Neural cell (in vitro differentiated cells): ENCODE measurements around the gene RCL1. TPM values are rescaled to one million over a fixed set of nuclear protein-coding genes. Genes with fewer than 3 reads are reported as not detected.

Experiments
- H2AFZ ChIP-seq: fragments of 200-600, 300-800 bp; sonication (generic), shearing (Covaris generic); 2 replicates; pipeline ENCODE4 v1.6.0; 2014; ENCODE audit warnings: low read depth, mild to moderate bottlenecking, antibody characterized with exemption, low read length, moderate library complexity
- H3F3A ChIP-seq: fragments of 200-600 bp; shearing (Covaris generic); 2 replicates; pipeline ENCODE4 v1.6.1; 2016; ENCODE audit warnings: mild to moderate bottlenecking, moderate library complexity, mixed read lengths, antibody characterized with exemption, low read length; ENCODE audit not compliant: insufficient read depth, poor library complexity, severe bottlenecking
- H3K27ac ChIP-seq: fragments of 200-600, 300-800 bp; sonication (generic), shearing (Covaris generic); 2 replicates; pipeline ENCODE4 v1.5.1; 2014; ENCODE audit warnings: mild to moderate bottlenecking, low read length, moderate library complexity
- H3K27me3 ChIP-seq: fragments of 300-800, 200-600 bp; sonication (generic), shearing (Covaris generic); 2 replicates; pipeline ENCODE4 v1.6.0; 2014; ENCODE audit warnings: mild to moderate bottlenecking, low read depth, low read length, moderate library complexity; ENCODE audit not compliant: insufficient read depth
- H3K36me3 ChIP-seq: fragments of 300-800, 200-600 bp; sonication (generic), shearing (Covaris generic); 2 replicates; pipeline ENCODE4 v1.5.1; 2014; ENCODE audit warnings: mild to moderate bottlenecking, antibody characterized with exemption, low read length, moderate library complexity; ENCODE audit not compliant: insufficient read depth
- H3K4me2 ChIP-seq: fragments of 300-800, 200-600 bp; sonication (generic), shearing (Covaris generic); 2 replicates; pipeline ENCODE4 v1.6.0; 2014; ENCODE audit warnings: mild to moderate bottlenecking, low read length
- H3K4me3 ChIP-seq: fragments of 300-800, 200-600 bp; sonication (generic), shearing (Covaris generic); 2 replicates; pipeline ENCODE4 v1.5.1; 2014; ENCODE audit warnings: mild to moderate bottlenecking, low read length, moderate library complexity
- H3K79me2 ChIP-seq: fragments of 200-600 bp; shearing (Covaris generic); replicated peaks from 2 replicates; pipeline ENCODE4 v1.6.0; 2014; ENCODE audit warnings: mild to moderate bottlenecking, low read length, moderate library complexity; ENCODE audit not compliant: insufficient read depth
- H3K9ac ChIP-seq: fragments of 300-800, 200-600 bp; sonication (generic), shearing (Covaris generic); 2 replicates; pipeline ENCODE4 v1.6.1; 2016; ENCODE audit warnings: mild to moderate bottlenecking, low read length, mixed read lengths
- H3K9me2 ChIP-seq: fragments of 200-600 bp; shearing (Covaris generic); 2 replicates; pipeline ENCODE4 v1.6.1; 2016; ENCODE audit warnings: mild to moderate bottlenecking, low read length, mixed read lengths; ENCODE audit not compliant: insufficient read depth
- H3K9me3 ChIP-seq: fragments of 200-600, 300-800 bp; sonication (generic), shearing (Covaris generic); 2 replicates; pipeline ENCODE4 v1.6.1; 2016; ENCODE audit warnings: mild to moderate bottlenecking, mixed run types, low read length, moderate library complexity, mixed read lengths
- H4K20me1 ChIP-seq: fragments of 200-600 bp; shearing (Covaris generic); 2 replicates; pipeline ENCODE4 v1.6.1; 2016; ENCODE audit warnings: mild to moderate bottlenecking, mixed run types; ENCODE audit not compliant: insufficient read depth
- CTCF ChIP-seq: fragments of 450-650 bp; IDR thresholded peaks from 2 replicates; pipeline ENCODE4 v1.5.1; 2014; ENCODE audit warnings: antibody characterized with exemption, mild to moderate bottlenecking, moderate library complexity; ENCODE audit not compliant: poor library complexity, severe bottlenecking
- EP300 ChIP-seq: fragments of 450-650 bp; conservative IDR thresholded peaks from 2 replicates; pipeline ENCODE4 v1.6.1; 2014; ENCODE audit warnings: antibody characterized with exemption, mild to moderate bottlenecking, moderate library complexity; ENCODE audit not compliant: poor library complexity, severe bottlenecking
- EZH2 ChIP-seq: fragments of 200-600, 300-800 bp; shearing (Covaris generic), sonication (generic); IDR thresholded peaks from 2 replicates; pipeline ENCODE4 v1.6.1; 2014; ENCODE audit warnings: antibody characterized with exemption, low read length, borderline replicate concordance, mild to moderate bottlenecking; ENCODE audit not compliant: insufficient read depth, poor library complexity, severe bottlenecking
- MXI1 ChIP-seq: fragments of 450-650 bp; conservative IDR thresholded peaks from 2 replicates; pipeline ENCODE4 v1.6.1; 2014; ENCODE audit warnings: antibody characterized with exemption, mild to moderate bottlenecking; ENCODE audit not compliant: poor library complexity, severe bottlenecking
- POLR2AphosphoS5 ChIP-seq: IDR thresholded peaks from 2 replicates; pipeline ENCODE4 v1.6.1; 2012
- RAD21 ChIP-seq: fragments of 450-650 bp; conservative IDR thresholded peaks from 2 replicates; pipeline ENCODE4 v1.6.1; 2014; ENCODE audit warnings: antibody characterized with exemption, mild to moderate bottlenecking, moderate library complexity
- REST ChIP-seq: IDR thresholded peaks from 2 replicates; pipeline ENCODE4 v1.6.1; 2012; ENCODE audit warnings: borderline replicate concordance
- SMC3 ChIP-seq: fragments of 450-650 bp; conservative IDR thresholded peaks from 2 replicates; pipeline ENCODE4 v1.6.1; 2014; ENCODE audit warnings: antibody characterized with exemption, mild to moderate bottlenecking, moderate library complexity; ENCODE audit not compliant: poor library complexity
- TAF1 ChIP-seq: IDR thresholded peaks from 2 replicates; pipeline ENCODE4 v1.6.1; 2012; ENCODE audit warnings: low read depth
- polyA plus RNA-seq: library from polyadenylated mRNA; depleted of rRNA; stranded (reverse); fragments of >200 nt; gene quantifications from 2 replicates; pipeline ENCODE4 v1.2.3, GENCODE V29; 2014

The RCL1 gene
- polyA plus RNA-seq, 1 donor from 2014 or later: 4.2 TPM

GRCh38 chr9:4812858-4813257 lies 20.1 kb downstream of the RCL1 start:
- Histone ChIP-seq H3K4me3 (no peak overlapping the region), H3K36me3 (no peaks in the 10 kb centered on the region), H2AFZ (no peak overlapping the region), H3K4me2 (no peak overlapping the region), H3K9ac (no peak overlapping the region), H3K9me2 (no peaks in the 10 kb centered on the region), H4K20me1 (no peaks in the 10 kb centered on the region), H3F3A (no peaks in the 10 kb centered on the region), H3K27me3 (no peaks in the 10 kb centered on the region), H3K9me3 (no peaks in the 10 kb centered on the region), H3K27ac (no peak overlapping the region), H3K79me2 (no peaks in the 10 kb centered on the region)
- TF ChIP-seq EP300: no peak
- no peak for TF ChIP-seq EZH2
- TF ChIP-seq MXI1: no peak
- TF ChIP-seq TAF1: no peak
- no peak for TF ChIP-seq CTCF
- TF ChIP-seq RAD21: no peak
- TF ChIP-seq SMC3: no peak
- TF ChIP-seq POLR2AphosphoS5: no peak
- TF ChIP-seq REST: no peak

GRCh38 chr9:4814913-4815312 lies 22.2 kb downstream of the RCL1 start:
- H3K79me2 ChIP-seq: no peaks in the 10 kb centered on the region
- TF ChIP-seq RAD21: no peak
- TF ChIP-seq POLR2AphosphoS5: no peak
- no peak for TF ChIP-seq MXI1
- TF ChIP-seq TAF1: no peak
- TF ChIP-seq EZH2: no peak
- TF ChIP-seq REST: no peak
- TF ChIP-seq SMC3: no peak

More at GRCh38 chr9:4814913-4815312, 22.2 kb downstream of the RCL1 start:
- H3K9ac ChIP-seq: no peak overlapping the region
- H3K4me2 ChIP-seq: no peak overlapping the region
- no peak overlapping the region for H3K4me3 ChIP-seq
- no peaks in the 10 kb centered on the region for H3K36me3 ChIP-seq
- no peaks in the 10 kb centered on the region for H3K27me3 ChIP-seq
- H2AFZ ChIP-seq: no peak overlapping the region
- H3F3A ChIP-seq: no peaks in the 10 kb centered on the region
- no peaks in the 10 kb centered on the region for H4K20me1 ChIP-seq
- no peaks in the 10 kb centered on the region for H3K9me3 ChIP-seq
- H3K27ac ChIP-seq: no peak overlapping the region
- no peaks in the 10 kb centered on the region for H3K9me2 ChIP-seq
